Fibroblast of lung (primary cell): ENCODE data around the gene SSH2. TPM values are rescaled to one million over a fixed set of nuclear protein-coding genes. Genes with fewer than 3 reads are reported as not detected.
"Not testable (repeated sequence)": the region's sequence is repeated elsewhere in the genome, so short reads cannot be mapped to it uniquely, and the experiment has no call there.

Experiments
- DNase-seq, 2 donors: peaks; one replicate each; pipeline versions ENCODE4 v3.0.0 to v3.0.0-alpha.2; 2010; ENCODE audit warnings: low read depth in 2 of 2
- H2AFZ ChIP-seq: 2 replicates; pipeline ENCODE4 v1.5.1; 2012; ENCODE audit warnings: low read length, control low read depth, inconsistent platforms
- H3K27ac ChIP-seq: 2 replicates; pipeline ENCODE4 v1.5.1; 2011; ENCODE audit warnings: low read length, control low read depth; ENCODE audit not compliant: insufficient read depth
- H3K27me3 ChIP-seq: 2 replicates; pipeline ENCODE4 v1.5.1; 2011; ENCODE audit warnings: mild to moderate bottlenecking, low read length; ENCODE audit not compliant: control insufficient read depth, insufficient read depth
- H3K36me3 ChIP-seq: 2 replicates; pipeline ENCODE4 v1.5.1; 2011; ENCODE audit warnings: low read length; ENCODE audit not compliant: control insufficient read depth, insufficient read depth
- H3K4me1 ChIP-seq: 2 replicates; pipeline ENCODE4 v1.5.1; 2011; ENCODE audit warnings: low read length; ENCODE audit not compliant: control insufficient read depth, insufficient read depth; ENCODE audit errors: extremely low read depth
- H3K4me2 ChIP-seq: 2 replicates; pipeline ENCODE4 v1.5.1; 2011; ENCODE audit warnings: low read length, control low read depth; ENCODE audit not compliant: insufficient read depth; ENCODE audit errors: extremely low read depth
- H3K4me3 ChIP-seq, 4 experiments: fragments of 200-600 bp in 1 of 4; sonication (generic) in 1 of 4; replicated peaks in 1 of 4; 2 replicates each; pipeline ENCODE4 v1.5.1; 2011 to 2016; ENCODE audit warnings: low read length in 4 of 4, low read depth in 3 of 4, mild to moderate bottlenecking in 3 of 4, control low read depth in 2 of 4, inconsistent platforms in 1 of 4, mixed read lengths in 1 of 4; ENCODE audit not compliant: insufficient read depth in 1 of 4; ENCODE audit errors: control extremely low read depth in 1 of 4
- H3K79me2 ChIP-seq: 2 replicates; pipeline ENCODE4 v1.5.1; 2012; ENCODE audit warnings: mild to moderate bottlenecking, low read length, inconsistent platforms; ENCODE audit not compliant: control insufficient read depth, insufficient read depth
- H3K9ac ChIP-seq: 2 replicates; pipeline ENCODE4 v1.5.1; 2011; ENCODE audit warnings: mild to moderate bottlenecking, low read length, control low read depth; ENCODE audit not compliant: insufficient read depth
- H3K9me3 ChIP-seq: 2 replicates; pipeline ENCODE4 v1.5.1; 2012; ENCODE audit warnings: low read depth, low read length; ENCODE audit not compliant: control insufficient read depth, insufficient read depth
- H4K20me1 ChIP-seq: 2 replicates; pipeline ENCODE4 v1.5.1; 2011; ENCODE audit warnings: low read length; ENCODE audit not compliant: control insufficient read depth, insufficient read depth; ENCODE audit errors: extremely low read depth
- EZH2 ChIP-seq: IDR thresholded peaks from 2 replicates; pipeline ENCODE4 v1.5.1; 2012; ENCODE audit warnings: low read length, control low read depth, mild to moderate bottlenecking; ENCODE audit errors: missing control alignments
- polyA plus RNA-seq, 2 donors: library from polyadenylated mRNA; depleted of rRNA in 1 of 2; stranded (reverse) in 1 of 2; unstranded in 1 of 2; fragments of >200 nt; gene quantifications; 2 replicates each; pipeline ENCODE4 v1.2.1, GENCODE V29; 2011 to 2012; ENCODE audit warnings: missing spikeins in 1 of 2
- total RNA-seq: library from RNA; depleted of rRNA; stranded (reverse); fragments of >200 nt; gene quantifications from 2 replicates; pipeline ENCODE4 v1.2.1, GENCODE V29; 2014
- TF ChIP-seq, protein P1 (sequence below), 2 donors: IDR thresholded peaks in 1 of 2; conservative IDR thresholded peaks in 1 of 2; 1 replicate in 1 of 2; 2 replicates in 1 of 2; pipeline ENCODE4 v1.5.1; 2011 to 2012; ENCODE audit warnings: low read length in 2 of 2, control low read depth in 1 of 2, inconsistent platforms in 1 of 2, low read depth in 1 of 2, mild to moderate bottlenecking in 1 of 2

Gene SSH2
- total and polyA plus RNA-seq, 2 donors (not counting 1 experiment from before 2014, with no cell fraction given) = 21.0 to 30.2 TPM

DNA sequence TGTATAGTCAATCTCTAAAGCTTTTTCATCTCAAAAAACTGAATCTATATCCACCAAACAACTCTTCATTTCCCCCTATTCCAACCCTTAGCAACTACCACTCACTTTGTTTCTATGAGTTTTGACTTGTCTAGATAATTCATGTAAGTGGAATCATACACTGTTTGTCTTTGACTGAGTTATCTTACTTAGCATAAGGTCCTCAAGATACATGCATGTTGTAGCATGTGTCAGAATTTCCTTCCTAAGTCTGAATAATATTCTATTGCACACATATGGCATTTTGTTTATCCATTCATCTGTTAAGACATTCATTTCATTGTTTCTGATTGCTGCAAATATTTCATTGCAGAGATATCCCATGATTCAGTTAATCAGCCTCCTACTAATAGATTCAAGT is 72.2 kb downstream of the SSH2 start:
- Histone ChIP-seq H2AFZ (no peak overlapping the region), H4K20me1 (no peaks in the 10 kb centered on the region), H3K27ac (no peak overlapping the region), H3K9me3 (no peaks in the 10 kb centered on the region), H3K27me3 (no peaks in the 10 kb centered on the region), H3K9ac (no peak overlapping the region), H3K36me3 (no peaks in the 10 kb centered on the region), H3K4me3 (no peak overlapping the region), H3K79me2 (no peaks in the 10 kb centered on the region), H3K4me1 (no peaks in the 10 kb centered on the region), H3K4me2 (no peak overlapping the region)
- DNase-seq = no peak
- TF ChIP-seq, protein P1, sequence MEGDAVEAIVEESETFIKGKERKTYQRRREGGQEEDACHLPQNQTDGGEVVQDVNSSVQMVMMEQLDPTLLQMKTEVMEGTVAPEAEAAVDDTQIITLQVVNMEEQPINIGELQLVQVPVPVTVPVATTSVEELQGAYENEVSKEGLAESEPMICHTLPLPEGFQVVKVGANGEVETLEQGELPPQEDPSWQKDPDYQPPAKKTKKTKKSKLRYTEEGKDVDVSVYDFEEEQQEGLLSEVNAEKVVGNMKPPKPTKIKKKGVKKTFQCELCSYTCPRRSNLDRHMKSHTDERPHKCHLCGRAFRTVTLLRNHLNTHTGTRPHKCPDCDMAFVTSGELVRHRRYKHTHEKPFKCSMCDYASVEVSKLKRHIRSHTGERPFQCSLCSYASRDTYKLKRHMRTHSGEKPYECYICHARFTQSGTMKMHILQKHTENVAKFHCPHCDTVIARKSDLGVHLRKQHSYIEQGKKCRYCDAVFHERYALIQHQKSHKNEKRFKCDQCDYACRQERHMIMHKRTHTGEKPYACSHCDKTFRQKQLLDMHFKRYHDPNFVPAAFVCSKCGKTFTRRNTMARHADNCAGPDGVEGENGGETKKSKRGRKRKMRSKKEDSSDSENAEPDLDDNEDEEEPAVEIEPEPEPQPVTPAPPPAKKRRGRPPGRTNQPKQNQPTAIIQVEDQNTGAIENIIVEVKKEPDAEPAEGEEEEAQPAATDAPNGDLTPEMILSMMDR (conservative IDR thresholded peaks at IDR 0.05 in 1 of 2, IDR thresholded peaks at IDR 0.05 in 1 of 2; ENCODE audit: low read depth in 1 of 2, low read length in 2 of 2) = no peak
- TF ChIP-seq EZH2 = no peak

DNA sequence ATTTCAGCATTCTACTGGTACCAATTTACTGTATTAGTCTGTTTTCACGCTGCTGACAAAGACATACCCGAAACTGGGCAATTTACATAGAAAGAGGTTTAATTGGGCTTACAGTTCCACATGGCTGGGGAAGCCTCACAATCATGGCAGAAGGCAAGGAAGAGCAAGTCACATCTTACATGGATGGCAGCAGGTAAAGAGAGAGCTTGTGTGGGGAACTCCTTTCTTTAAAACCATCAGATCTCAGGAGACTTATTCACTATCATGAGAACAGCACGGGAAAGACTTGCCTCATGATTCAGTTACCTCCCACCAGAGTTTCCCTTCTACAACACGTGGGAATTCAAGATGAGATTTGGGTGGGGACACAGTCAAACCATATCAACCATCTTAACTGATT is 72.9 kb downstream of the SSH2 start:
- DNase-seq, H3K79me2 ChIP-seq, H3K4me2 ChIP-seq, H3K9ac ChIP-seq, H3K27me3 ChIP-seq, H3K4me1 ChIP-seq, H2AFZ ChIP-seq, H4K20me1 ChIP-seq, H3K4me3 ChIP-seq, H3K9me3 ChIP-seq, H3K27ac ChIP-seq, H3K36me3 ChIP-seq: not testable (repeated sequence)

DNA sequence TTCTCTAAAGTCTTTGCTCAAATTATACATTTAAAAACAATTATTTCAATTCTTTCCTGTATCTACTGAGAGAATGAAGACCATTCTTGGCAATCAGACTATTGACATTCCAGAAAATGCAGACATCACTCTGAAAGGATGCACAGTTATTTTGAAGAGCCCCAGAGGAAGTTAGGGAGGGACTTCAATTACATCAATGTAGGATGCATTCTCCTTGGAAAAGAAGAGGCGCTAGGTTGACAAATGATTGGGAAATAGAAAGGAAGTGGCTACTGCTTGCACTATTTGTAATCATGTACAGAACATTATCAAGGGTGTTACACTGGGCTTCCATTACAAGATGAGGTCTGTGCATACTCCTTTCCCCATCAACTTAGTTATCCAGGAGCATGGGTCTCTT is 74.3 kb downstream of the SSH2 start:
- TF ChIP-seq, protein P1 (conservative IDR thresholded peaks at IDR 0.05 in 1 of 2, IDR thresholded peaks at IDR 0.05 in 1 of 2; ENCODE audit: low read depth in 1 of 2, low read length in 2 of 2) = no peak
- TF ChIP-seq EZH2 = no peak
- Histone ChIP-seq H3K9ac (no peak overlapping the region), H3K27me3 (no peaks in the 10 kb centered on the region), H3K4me3 (no peak overlapping the region), H4K20me1 (no peaks in the 10 kb centered on the region), H3K36me3 (no peaks in the 10 kb centered on the region), H3K27ac (no peak overlapping the region), H3K4me1 (no peaks in the 10 kb centered on the region), H3K79me2 (no peaks in the 10 kb centered on the region), H3K9me3 (no peaks in the 10 kb centered on the region), H3K4me2 (no peak overlapping the region), H2AFZ (no peak overlapping the region)
- DNase-seq = peak; percentile 46 to 50
